Measurements from ENCODE around the gene SKI.
"Not testable (repeated sequence)": the region's sequence is repeated elsewhere in the genome, so short reads cannot be mapped to it uniquely, and the experiment has no call there.

The SKI gene

GRCh38 chr1:2279817-2280216, 51.7 kb downstream of the SKI start:
- DNase-seq: no peak

GRCh38 chr1:2282556-2283270, 54.6 kb downstream of the SKI start:
- DNase-seq: no peak

- no peak for DNase-seq
Measured at GRCh38 chr1:2283371-2283990, 55.4 kb downstream of the SKI start.

- DNase-seq: no peak
Measured at GRCh38 chr1:2283991-2284895, 56.1 kb downstream of the SKI start.

GRCh38 chr1:2284932-2285331, 56.8 kb downstream of the SKI start:
- DNase-seq: no peak

GRCh38 chr1:2286923-2287322, 58.8 kb downstream of the SKI start:
- no peak for DNase-seq

- DNase-seq: no peak
Measured at GRCh38 chr1:2287649-2288048, 59.5 kb downstream of the SKI start.

- DNase-seq: no peak
Measured at GRCh38 chr1:2288311-2288710, 60.2 kb downstream of the SKI start.

- DNase-seq: no peak
Measured at GRCh38 chr1:2288816-2289536, 60.9 kb downstream of the SKI start.

- DNase-seq: no peak
Measured at GRCh38 chr1:2289607-2290006, 61.5 kb downstream of the SKI start.

- no peak for DNase-seq
Measured at GRCh38 chr1:2290171-2290578, 62.1 kb downstream of the SKI start.

- no peak for DNase-seq
Measured at GRCh38 chr1:2290595-2291510, 62.7 kb downstream of the SKI start.

GRCh38 chr1:2291577-2291976, 63.5 kb downstream of the SKI start:
- peak; percentile 4 for DNase-seq

- no peak for DNase-seq
Measured at GRCh38 chr1:2292725-2293450, 64.8 kb downstream of the SKI start.

- no peak for DNase-seq
Measured at GRCh38 chr1:2294033-2294724, 66.1 kb downstream of the SKI start.

GRCh38 chr1:2294725-2295078, 66.6 kb downstream of the SKI start:
- no peak for DNase-seq

- no peak for DNase-seq
Measured at GRCh38 chr1:2295526-2295925, 67.4 kb downstream of the SKI start.

- not testable (repeated sequence) for DNase-seq
Measured at GRCh38 chr1:2296211-2296610, 68.1 kb downstream of the SKI start.

GRCh38 chr1:2296614-2297013, 68.5 kb downstream of the SKI start:
- no peak for DNase-seq

GRCh38 chr1:2297246-2298011, 69.3 kb downstream of the SKI start:
- no peak for DNase-seq
